IPS-18c (cell line): Measurements from ENCODE around the gene PNMA8A.

ENCODE experiments used
- H3K4me3 ChIP-seq: 2 replicates; pipeline ENCODE4 v1.7.0; 2013; ENCODE audit warnings: low read depth, mild to moderate bottlenecking, low read length, moderate library complexity; ENCODE audit not compliant: insufficient read depth
- H3K9me3 ChIP-seq: one replicate; pipeline ENCODE4 v1.6.1; 2013; ENCODE audit warnings: mild to moderate bottlenecking, low read length, moderate library complexity; ENCODE audit not compliant: control insufficient read depth, insufficient read depth

The PNMA8A gene

GRCh38 chr19:46478356-46478986, 7.1 kb upstream of the PNMA8A start:
- H3K9me3 ChIP-seq, result no peaks in the 10 kb centered on the region
- no peak overlapping the region for H3K4me3 ChIP-seq

GRCh38 chr19:46475986-46476385, 4.6 kb upstream of the PNMA8A start:
- no peak overlapping the region for H3K4me3 ChIP-seq

GRCh38 chr19:46474211-46474610, 2.8 kb upstream of the PNMA8A start:
- Histone ChIP-seq H3K9me3 (no peaks in the 10 kb centered on the region), H3K4me3 (no peak overlapping the region)

More at GRCh38 chr19:46475986-46476385, 4.6 kb upstream of the PNMA8A start:
- H3K9me3 ChIP-seq, result no peaks in the 10 kb centered on the region

- H3K9me3 ChIP-seq, result no peaks in the 10 kb centered on the region
- H3K4me3 ChIP-seq, result no peak overlapping the region
These were observed 1.2 kb upstream of the PNMA8A start for GRCh38 chr19:46472592-46472991.

GRCh38 chr19:46471811-46472543, 614 bp upstream of the PNMA8A start:
- H3K4me3 ChIP-seq, result peak overlapping the region; percentile 91; the same call in 1 of the 2 replicates
- no peaks in the 10 kb centered on the region for H3K9me3 ChIP-seq

DNA sequence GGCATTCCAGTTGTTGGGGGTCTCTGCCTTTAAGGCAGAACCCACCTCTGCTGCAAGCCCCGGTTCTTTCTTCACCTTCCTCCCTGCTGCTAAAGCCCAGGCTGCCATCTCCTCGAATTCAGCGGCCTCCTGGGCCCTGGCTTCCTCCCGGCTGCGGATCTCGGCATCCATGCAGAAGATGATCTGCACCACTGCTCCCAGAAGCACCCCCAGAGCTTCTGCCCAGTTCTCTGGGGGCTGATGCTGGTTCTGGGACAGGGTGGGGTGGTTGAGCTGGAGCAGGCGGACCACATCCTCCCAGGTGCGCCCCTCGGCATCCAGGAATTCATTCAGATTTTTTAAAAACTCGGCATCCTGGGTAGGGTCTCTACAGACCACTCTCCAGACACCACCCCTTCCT, 987 bp downstream of the PNMA8A start:
- H3K4me3 ChIP-seq, result peak overlapping the region; percentile 91
- no peaks in the 10 kb centered on the region for H3K9me3 ChIP-seq

DNA sequence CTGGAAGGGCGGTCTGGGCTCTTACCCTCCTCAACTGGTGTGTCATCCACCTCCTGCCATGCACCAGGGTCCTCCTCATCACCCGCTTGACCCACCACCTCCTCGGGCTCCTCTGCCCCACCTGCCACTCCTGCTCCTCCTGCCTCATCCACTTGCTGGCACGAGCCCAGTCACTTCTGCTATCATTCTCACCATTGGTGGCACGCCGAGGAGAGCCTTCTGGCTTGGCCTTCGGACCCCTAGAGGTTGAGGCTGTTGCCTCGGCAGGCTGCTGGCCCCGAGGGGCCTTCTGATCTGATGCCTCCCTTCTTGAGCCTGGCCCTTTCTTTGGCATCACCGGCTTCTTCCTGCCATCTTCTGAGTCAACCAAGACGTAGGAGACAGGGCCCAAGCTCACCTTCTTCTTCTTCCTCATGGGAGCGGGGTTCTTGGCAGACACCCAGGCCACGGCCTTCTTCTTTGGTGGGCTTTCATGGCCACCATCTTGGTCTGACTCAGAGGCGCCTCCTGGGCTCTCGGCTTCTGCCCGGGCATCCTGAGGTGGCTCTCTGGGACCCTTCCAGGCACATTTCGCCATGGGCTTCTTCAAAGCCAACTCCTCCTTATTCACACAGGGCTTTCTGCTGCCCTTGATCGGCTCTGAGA, 1.7 kb downstream of the PNMA8A start:
- no peaks in the 10 kb centered on the region for H3K9me3 ChIP-seq
- no peak overlapping the region for H3K4me3 ChIP-seq

DNA sequence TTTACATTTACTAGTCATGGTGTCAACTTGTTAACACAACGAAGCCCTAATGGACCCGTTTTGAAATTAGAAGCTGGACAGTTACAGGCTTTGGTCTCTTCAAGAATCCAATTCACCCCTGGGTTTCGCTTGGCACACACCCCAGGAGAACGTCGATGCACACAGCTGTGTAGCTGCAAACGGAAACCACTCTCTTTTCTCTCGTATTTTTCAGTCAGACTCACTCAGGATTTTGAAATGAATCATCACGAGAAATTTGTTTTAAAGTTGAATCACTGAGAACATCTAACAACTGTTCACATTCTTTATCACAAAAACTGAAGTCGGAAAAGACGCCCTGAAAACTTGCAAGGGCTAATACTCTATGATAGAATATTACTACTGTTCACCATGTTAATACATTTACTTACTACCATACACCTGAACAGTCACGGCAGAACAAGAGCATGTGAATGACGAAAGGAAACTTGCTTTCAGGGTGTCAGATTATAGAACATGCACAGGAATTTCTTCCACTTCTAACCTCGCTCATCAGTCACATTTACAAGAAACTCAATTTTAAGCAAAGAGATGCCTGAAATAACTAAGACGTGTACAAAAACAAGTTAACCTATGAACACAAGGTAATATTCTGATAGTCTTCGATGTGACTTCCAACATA, 4.7 kb downstream of the PNMA8A start:
- Histone ChIP-seq H3K4me3 (no peak overlapping the region), H3K9me3 (peaks cover 2% of the 10 kb centered on the region)

- peaks cover 2% of the 10 kb centered on the region for H3K9me3 ChIP-seq
- H3K4me3 ChIP-seq, result no peak overlapping the region
These were observed 7.8 kb downstream of the PNMA8A start for GRCh38 chr19:46463516-46463915.

- no peak overlapping the region for H3K4me3 ChIP-seq
- H3K9me3 ChIP-seq, result peaks cover 2% of the 10 kb centered on the region
These were observed 9.8 kb downstream of the PNMA8A start for GRCh38 chr19:46461537-46461936.

GRCh38 chr19:46460981-46461380, 10.4 kb downstream of the PNMA8A start:
- H3K9me3 ChIP-seq, result peaks cover 2% of the 10 kb centered on the region
- H3K4me3 ChIP-seq, result no peak overlapping the region

- peaks cover 2% of the 10 kb centered on the region for H3K9me3 ChIP-seq
- no peak overlapping the region for H3K4me3 ChIP-seq
These were observed 11.3 kb downstream of the PNMA8A start for GRCh38 chr19:46460055-46460454.

GRCh38 chr19:46456930-46457329, 14.4 kb downstream of the PNMA8A start:
- H3K4me3 ChIP-seq, result no peak overlapping the region
- no peaks in the 10 kb centered on the region for H3K9me3 ChIP-seq

GRCh38 chr19:46454244-46454643, 17.1 kb downstream of the PNMA8A start:
- Histone ChIP-seq H3K9me3 (no peaks in the 10 kb centered on the region), H3K4me3 (no peak overlapping the region)

GRCh38 chr19:46453661-46454060, 17.7 kb downstream of the PNMA8A start:
- H3K4me3 ChIP-seq, result no peak overlapping the region
- H3K9me3 ChIP-seq, result no peaks in the 10 kb centered on the region

GRCh38 chr19:46452186-46452585, 19.2 kb downstream of the PNMA8A start:
- no peak overlapping the region for H3K4me3 ChIP-seq
- no peaks in the 10 kb centered on the region for H3K9me3 ChIP-seq

GRCh38 chr19:46451352-46451751, 20.0 kb downstream of the PNMA8A start:
- no peaks in the 10 kb centered on the region for H3K9me3 ChIP-seq
- no peak overlapping the region for H3K4me3 ChIP-seq

- Histone ChIP-seq H3K9me3 (no peaks in the 10 kb centered on the region), H3K4me3 (no peak overlapping the region)
These were observed 20.6 kb downstream of the PNMA8A start for GRCh38 chr19:46450737-46451136.
